H9 (cell line): Measurements from ENCODE around the gene GPHN. TPM values are rescaled to one million over a fixed set of nuclear protein-coding genes. Genes with fewer than 3 reads are reported as not detected.

ENCODE experiments used
- DNase-seq: peaks from one replicate; pipeline ENCODE4 v3.0.0-alpha.2; 2017
- H2AFZ ChIP-seq: one replicate; pipeline ENCODE4 v1.6.1; 2013; ENCODE audit warnings: mild to moderate bottlenecking, low read length, control low read depth, moderate library complexity
- H2AK5ac ChIP-seq: 2 replicates; pipeline ENCODE4 v1.6.1; 2013; ENCODE audit warnings: low read length, control low read depth, mixed read lengths; ENCODE audit not compliant: insufficient read length
- H2BK120ac ChIP-seq: one replicate; pipeline ENCODE4 v1.6.1; 2013; ENCODE audit warnings: low read depth, mild to moderate bottlenecking, low read length, control low read depth, inconsistent platforms; ENCODE audit not compliant: poor library complexity, severe bottlenecking
- H2BK12ac ChIP-seq: 2 replicates; pipeline ENCODE4 v1.6.1; 2013; ENCODE audit warnings: low read length, control low read depth, mixed read lengths, low read depth; ENCODE audit not compliant: insufficient read length
- H2BK15ac ChIP-seq: 2 replicates; pipeline ENCODE4 v1.6.1; 2013; ENCODE audit warnings: low read depth, low read length, control low read depth
- H2BK20ac ChIP-seq: one replicate; pipeline ENCODE4 v1.6.1; 2013; ENCODE audit warnings: low read depth, mild to moderate bottlenecking, low read length, control low read depth, inconsistent platforms; ENCODE audit not compliant: poor library complexity, severe bottlenecking
- H2BK5ac ChIP-seq: 2 replicates; pipeline ENCODE4 v1.6.1; 2013; ENCODE audit warnings: low read length, control low read depth, mixed read lengths; ENCODE audit not compliant: insufficient read length
- H3K14ac ChIP-seq: 2 replicates; pipeline ENCODE4 v1.6.1; 2013; ENCODE audit warnings: low read length, control low read depth; ENCODE audit not compliant: insufficient read depth
- H3K18ac ChIP-seq: 2 replicates; pipeline ENCODE4 v1.6.1; 2013; ENCODE audit warnings: low read depth, mild to moderate bottlenecking, mixed read lengths, low read length, control low read depth; ENCODE audit not compliant: insufficient read length
- H3K23ac ChIP-seq: 2 replicates; pipeline ENCODE4 v1.6.1; 2013; ENCODE audit warnings: low read length, control low read depth, mixed read lengths, low read depth; ENCODE audit not compliant: insufficient read length
- H3K23me2 ChIP-seq: 2 replicates; pipeline ENCODE4 v1.6.1; 2013; ENCODE audit warnings: low read depth, mild to moderate bottlenecking, mixed read lengths, low read length, control low read depth; ENCODE audit not compliant: insufficient read length, poor library complexity, severe bottlenecking
- H3K27ac ChIP-seq: 2 replicates; pipeline ENCODE4 v1.5.1; 2013; ENCODE audit warnings: low read length, control low read depth, mixed read lengths, low read depth; ENCODE audit not compliant: insufficient read length
- H3K27me3 ChIP-seq: 2 replicates; pipeline ENCODE4 v1.6.1; 2013; ENCODE audit warnings: low read length, control low read depth, inconsistent platforms; ENCODE audit not compliant: insufficient read depth
- H3K4ac ChIP-seq: 2 replicates; pipeline ENCODE4 v1.6.1; 2013; ENCODE audit warnings: low read depth, mild to moderate bottlenecking, control low read depth, inconsistent platforms, low read length, moderate library complexity
- H3K4me1 ChIP-seq: 2 replicates; pipeline ENCODE4 v1.6.1; 2013; ENCODE audit warnings: low read length, control low read depth, inconsistent platforms; ENCODE audit not compliant: insufficient read depth
- H3K4me2 ChIP-seq: 2 replicates; pipeline ENCODE4 v1.6.1; 2013; ENCODE audit warnings: low read length, control low read depth, mixed read lengths; ENCODE audit not compliant: insufficient read length, insufficient read depth
- H3K56ac ChIP-seq: 2 replicates; pipeline ENCODE4 v1.6.1; 2013; ENCODE audit warnings: low read depth, mild to moderate bottlenecking, mixed read lengths, low read length, control low read depth; ENCODE audit not compliant: insufficient read length
- H3K79me1 ChIP-seq: 2 replicates; pipeline ENCODE4 v1.6.1; 2013; ENCODE audit warnings: low read depth, mild to moderate bottlenecking, moderate library complexity, low read length, control low read depth, inconsistent platforms; ENCODE audit not compliant: insufficient read depth, poor library complexity, severe bottlenecking
- H3K79me2 ChIP-seq: 2 replicates; pipeline ENCODE4 v1.6.1; 2013; ENCODE audit warnings: low read length, control low read depth, inconsistent platforms; ENCODE audit not compliant: insufficient read depth
- H3K9ac ChIP-seq: 2 replicates; pipeline ENCODE4 v1.6.1; 2013; ENCODE audit warnings: low read length, control low read depth, mixed read lengths; ENCODE audit not compliant: insufficient read length; ENCODE audit errors: extremely low read depth
- H3K9me3 ChIP-seq: one replicate; pipeline ENCODE4 v1.6.1; 2013; ENCODE audit warnings: low read depth, low read length, inconsistent platforms; ENCODE audit not compliant: control insufficient read depth
- H3T11ph ChIP-seq: one replicate; pipeline ENCODE4 v1.6.1; 2013; ENCODE audit warnings: mild to moderate bottlenecking, low read length, control low read depth, inconsistent platforms
- H4K20me1 ChIP-seq: one replicate; pipeline ENCODE4 v1.6.1; 2013; ENCODE audit not compliant: control insufficient read depth, insufficient read length, insufficient read depth
- H4K5ac ChIP-seq: 2 replicates; pipeline ENCODE4 v1.6.1; 2013; ENCODE audit warnings: low read depth, mild to moderate bottlenecking, mixed read lengths, low read length, control low read depth; ENCODE audit not compliant: insufficient read length
- H4K8ac ChIP-seq: replicated peaks from 2 replicates; pipeline ENCODE4 v1.6.1; 2013; ENCODE audit warnings: low read length, control low read depth, mixed read lengths, low read depth; ENCODE audit not compliant: insufficient read length
- H4K91ac ChIP-seq: 2 replicates; pipeline ENCODE4 v1.6.1; 2013; ENCODE audit warnings: low read depth, mild to moderate bottlenecking, moderate library complexity, mixed read lengths, low read length, control low read depth; ENCODE audit not compliant: insufficient read length
- H3K27ac Mint-ChIP-seq, 3 experiments: 2 replicates in 2 of 3; 3 replicates in 1 of 3; pipeline ENCODE4 v1.8.0; 2020 to 2021; ENCODE audit warnings: mixed read lengths in 3 of 3, mild to moderate bottlenecking in 1 of 3, moderate library complexity in 1 of 3
- H3K27me3 Mint-ChIP-seq: 2 replicates; pipeline ENCODE4 v1.8.0; 2021; ENCODE audit warnings: low read depth, mild to moderate bottlenecking, moderate library complexity, mixed read lengths
- H3K36me3 Mint-ChIP-seq, 3 experiments: 2 replicates in 2 of 3; 3 replicates in 1 of 3; pipeline ENCODE4 v1.8.0; 2020 to 2021; ENCODE audit warnings: low read depth in 3 of 3, mixed read lengths in 3 of 3; ENCODE audit not compliant: insufficient read depth in 1 of 3
- H3K4me1 Mint-ChIP-seq, 2 experiments: 2 replicates each; pipeline ENCODE4 v1.8.0; 2020; ENCODE audit warnings: mixed read lengths in 2 of 2
- H3K4me3 Mint-ChIP-seq, 2 experiments: 2 replicates in 1 of 2; 3 replicates in 1 of 2; pipeline ENCODE4 v1.8.0; 2020 to 2021; ENCODE audit warnings: mild to moderate bottlenecking in 2 of 2, mixed read lengths in 2 of 2, moderate library complexity in 1 of 2
- H3K9me3 Mint-ChIP-seq, 2 experiments: 2 replicates in 1 of 2; 3 replicates in 1 of 2; pipeline ENCODE4 v1.8.0; 2020; ENCODE audit warnings: mild to moderate bottlenecking in 2 of 2, mixed read lengths in 2 of 2, moderate library complexity in 1 of 2
- CTCF ChIP-seq: fragments of 200-600 bp; sonication (generic); conservative IDR thresholded peaks from 3 replicates; pipeline ENCODE4 v1.8.0; 2021; ENCODE audit warnings: antibody characterized with exemption, mild to moderate bottlenecking
- WGBS: extraction: QIAGEN DNeasy Blood & Tissue Kit; methylation state at CpG from one replicate; pipeline ENCODE4 v1.1.7; 2013; ENCODE audit warnings: missing lambda C conversion rate, low lambda C conversion rate, mixed read lengths; ENCODE audit not compliant: insufficient read length; ENCODE audit errors: extremely low coverage; 5-methylcytosine and 5-hydroxymethylcytosine counted together
- total RNA-seq: library from RNA; stranded (reverse); gene quantifications from 2 replicates; pipeline ENCODE4 v1.2.1, GENCODE V29; 2021

Gene GPHN
- total RNA-seq, 1 experiment from 2014 or later: 16.1 TPM

- Histone ChIP-seq H3K79me1 (no peaks in the 10 kb centered on the region), H3T11ph (no peak overlapping the region), H3K14ac (no peak overlapping the region), H3K4ac (no peak overlapping the region), H3K9me3 (no peaks in the 10 kb centered on the region), H4K91ac (no peak overlapping the region), H2BK120ac (no peak overlapping the region), H4K5ac (no peak overlapping the region), H3K23me2 (no peaks in the 10 kb centered on the region), H3K23ac (no peak overlapping the region), H3K4me1 (no peaks in the 10 kb centered on the region), H3K79me2 (no peaks in the 10 kb centered on the region), H2BK5ac (no peak overlapping the region), H4K20me1 (no peaks in the 10 kb centered on the region), H2BK20ac (no peak overlapping the region), H2AK5ac (no peak overlapping the region), H3K27me3 (no peaks in the 10 kb centered on the region), H3K27ac (no peak overlapping the region), H2BK15ac (no peak overlapping the region), H2AFZ (no peak overlapping the region), H3K4me2 (no peak overlapping the region), H3K56ac (no peak overlapping the region), H2BK12ac (no peak overlapping the region), H3K9ac (no peak overlapping the region), H3K18ac (no peak overlapping the region), H4K8ac (no peak overlapping the region)
- DNase-seq: no peak
- Mint-ChIP-seq H3K4me3 (no peak overlapping the region), H3K36me3 (no peaks in the 10 kb centered on the region), H3K27me3 (no peaks in the 10 kb centered on the region), H3K4me1 (no peaks in the 10 kb centered on the region), H3K27ac (no peak overlapping the region), H3K9me3 (no peaks in the 10 kb centered on the region)
- TF ChIP-seq CTCF: no peak
- no CpG with 5 or more reads among the region's 1 CpG for WGBS
Measured at GRCh38 chr14:66993512-66993911, 485.6 kb downstream of the GPHN start.
